Tibial artery (tissue), 4 donors: ENCODE results near the gene TSR3.

Experiments used
- DNase-seq, 2 donors: peaks; one replicate each; pipeline ENCODE4 v3.0.0-alpha.2; 2019
- H3K27ac ChIP-seq, 2 donors: fragments of 200-600 bp; sonication (generic) in 1 of 2; 1 replicate in 1 of 2; 2 replicates in 1 of 2; pipeline ENCODE4 v1.5.1; 2018 to 2019; ENCODE audit warnings: mild to moderate bottlenecking in 1 of 2
- H3K27me3 ChIP-seq, 2 donors: fragments of 200-600 bp; sonication (generic) in 1 of 2; one replicate each; pipeline versions ENCODE4 v1.5.1 to v1.6.0; 2016 to 2019
- H3K36me3 ChIP-seq, 3 donors: fragments of 200-600 bp; sonication (generic) in 2 of 3; one replicate each; pipeline ENCODE4 v1.5.1; 2016 to 2019; ENCODE audit warnings: mild to moderate bottlenecking in 2 of 3
- H3K4me1 ChIP-seq, 4 donors: fragments of 200-600 bp; sonication (generic) in 2 of 4; 1 replicate in 3 of 4; 2 replicates in 1 of 4; pipeline ENCODE4 v1.5.1; 2016 to 2019
- H3K4me3 ChIP-seq, 2 donors: fragments of 200-600 bp; sonication (generic) in 1 of 2; 1 replicate in 1 of 2; 2 replicates in 1 of 2; pipeline ENCODE4 v1.5.1; 2018 to 2019; ENCODE audit warnings: mild to moderate bottlenecking in 2 of 2
- H3K9me3 ChIP-seq, 3 donors: fragments of 200-600 bp; sonication (generic) in 1 of 3; one replicate each; pipeline ENCODE4 v1.5.1; 2016 to 2019
- intact Hi-C: fragments of 100-400 bp; cut with DNase I; formaldehyde crosslinking; loops from one replicate; pipeline ENCODE4 v1.15.0; 2023; ENCODE audit warnings: low total_unique reads
- TF ChIP-seq, protein P1 (sequence below), 2 experiments: fragments of 200-600 bp in 1 of 2; fragments of 450-650 bp in 1 of 2; IDR thresholded peaks; one replicate each; pipeline ENCODE4 v1.5.1; 2017 to 2019; ENCODE audit warnings: antibody characterized with exemption in 2 of 2, mild to moderate bottlenecking in 1 of 2, moderate library complexity in 1 of 2

Gene TSR3

DNA sequence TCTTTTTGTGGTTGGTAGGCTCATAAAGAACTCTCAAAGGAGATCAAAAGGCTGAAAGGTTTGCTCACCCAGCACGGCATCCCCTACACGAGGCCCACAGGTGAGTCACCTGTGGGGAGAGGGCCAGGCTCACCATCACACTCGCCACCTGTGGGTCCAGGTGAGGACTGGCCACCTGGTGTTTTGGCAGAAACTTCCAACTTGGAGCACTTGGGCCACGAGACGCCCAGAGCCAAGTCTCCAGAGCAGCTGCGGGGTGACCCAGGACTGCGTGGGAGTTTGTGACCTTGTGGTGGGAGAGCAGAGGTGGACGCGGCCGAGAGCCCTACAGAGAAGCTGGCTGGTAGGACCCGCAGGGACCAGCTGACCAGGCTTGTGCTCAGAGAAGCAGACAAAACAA, 11.1 kb upstream of the TSR3 start:
- Histone ChIP-seq H3K36me3 (peaks cover 27 to 97% (median 68%) of the 10 kb centered on the region in 3 donors), H3K27me3 (no peaks in the 10 kb centered on the region), H3K27ac (no peak overlapping the region), H3K4me1 (no peaks in the 10 kb centered on the region), H3K9me3 (no peaks in the 10 kb centered on the region), H3K4me3 (no peak overlapping the region)
- DNase-seq, result no peak
- intact Hi-C loops, result no loop called here
- TF ChIP-seq, protein P1, sequence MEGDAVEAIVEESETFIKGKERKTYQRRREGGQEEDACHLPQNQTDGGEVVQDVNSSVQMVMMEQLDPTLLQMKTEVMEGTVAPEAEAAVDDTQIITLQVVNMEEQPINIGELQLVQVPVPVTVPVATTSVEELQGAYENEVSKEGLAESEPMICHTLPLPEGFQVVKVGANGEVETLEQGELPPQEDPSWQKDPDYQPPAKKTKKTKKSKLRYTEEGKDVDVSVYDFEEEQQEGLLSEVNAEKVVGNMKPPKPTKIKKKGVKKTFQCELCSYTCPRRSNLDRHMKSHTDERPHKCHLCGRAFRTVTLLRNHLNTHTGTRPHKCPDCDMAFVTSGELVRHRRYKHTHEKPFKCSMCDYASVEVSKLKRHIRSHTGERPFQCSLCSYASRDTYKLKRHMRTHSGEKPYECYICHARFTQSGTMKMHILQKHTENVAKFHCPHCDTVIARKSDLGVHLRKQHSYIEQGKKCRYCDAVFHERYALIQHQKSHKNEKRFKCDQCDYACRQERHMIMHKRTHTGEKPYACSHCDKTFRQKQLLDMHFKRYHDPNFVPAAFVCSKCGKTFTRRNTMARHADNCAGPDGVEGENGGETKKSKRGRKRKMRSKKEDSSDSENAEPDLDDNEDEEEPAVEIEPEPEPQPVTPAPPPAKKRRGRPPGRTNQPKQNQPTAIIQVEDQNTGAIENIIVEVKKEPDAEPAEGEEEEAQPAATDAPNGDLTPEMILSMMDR (IDR thresholded peaks at IDR 0.05), result no peak

DNA sequence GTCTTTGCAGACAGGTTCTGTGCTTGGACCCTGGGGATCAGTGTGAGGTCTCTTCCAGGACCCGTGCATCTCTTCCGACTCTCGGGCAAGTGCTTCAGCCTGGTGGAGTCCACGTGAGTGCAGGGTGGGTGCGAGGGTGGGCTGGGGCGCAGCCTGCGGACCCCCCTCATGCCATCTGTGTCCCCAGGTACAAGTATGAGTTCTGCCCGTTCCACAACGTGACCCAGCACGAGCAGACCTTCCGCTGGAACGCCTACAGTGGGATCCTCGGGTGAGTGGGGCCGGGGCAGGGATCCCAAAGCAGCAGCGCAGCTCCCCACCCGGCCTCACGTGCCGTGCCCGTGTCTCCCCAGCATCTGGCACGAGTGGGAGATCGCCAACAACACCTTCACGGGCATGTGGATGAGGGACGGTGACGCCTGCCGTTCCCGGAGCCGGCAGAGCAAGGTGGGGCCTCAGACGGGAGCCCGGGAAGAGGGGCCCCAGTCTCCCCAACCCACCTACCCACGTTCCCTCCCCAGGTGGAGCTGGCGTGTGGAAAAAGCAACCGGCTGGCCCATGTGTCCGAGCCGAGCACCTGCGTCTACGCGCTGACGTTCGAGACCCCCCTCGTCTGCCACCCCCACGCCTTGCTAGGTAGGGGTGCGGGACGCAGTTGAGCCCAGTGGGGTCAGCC, 10.1 kb upstream of the TSR3 start:
- Histone ChIP-seq H3K27ac (no peak overlapping the region), H3K4me3 (no peak overlapping the region), H3K27me3 (no peaks in the 10 kb centered on the region), H3K36me3 (peaks cover 25 to 87% (median 59%) of the 10 kb centered on the region in 3 donors), H3K9me3 (no peaks in the 10 kb centered on the region), H3K4me1 (no peaks in the 10 kb centered on the region)
- intact Hi-C loops, result no loop called here
- no peak for DNase-seq
- TF ChIP-seq, protein P1 (IDR thresholded peaks at IDR 0.05), result no peak

DNA sequence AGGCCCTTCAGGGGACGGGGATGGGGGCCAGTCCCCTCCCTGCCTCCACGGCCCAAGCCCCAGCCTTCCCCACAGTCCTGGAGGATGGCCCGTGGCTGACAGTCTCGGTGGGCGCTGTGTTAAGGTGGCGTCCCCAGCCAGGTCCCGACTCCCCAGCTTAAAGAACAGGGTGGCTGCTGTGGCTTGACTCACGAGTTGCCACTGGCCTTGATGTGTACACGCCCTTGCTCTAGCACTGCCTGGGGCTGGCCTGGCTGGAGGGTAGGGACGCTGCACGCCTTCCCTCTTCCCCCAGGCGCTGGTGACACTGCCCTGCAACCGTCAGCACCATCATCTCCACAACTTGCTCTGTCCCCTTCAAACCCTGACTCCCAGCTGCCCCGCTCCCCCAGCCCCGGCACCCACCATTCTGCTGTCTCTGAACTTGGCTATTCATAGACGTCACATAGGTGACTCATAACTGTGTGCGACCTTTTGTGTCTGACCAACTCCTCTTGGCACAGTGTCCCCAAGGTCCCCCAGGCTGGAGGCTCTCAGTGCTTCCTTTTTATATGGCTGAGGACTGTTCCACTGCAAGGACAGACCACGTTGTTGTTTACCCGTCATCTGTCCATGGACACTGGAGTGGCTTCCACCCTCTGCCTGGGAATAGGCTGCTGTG, 6.4 kb upstream of the TSR3 start:
- TF ChIP-seq, protein P1 (IDR thresholded peaks at IDR 0.05), result no peak
- peaks cover 0 to 27% (median 4%) of the 10 kb centered on the region in 4 donors for H3K4me1 ChIP-seq
- H3K36me3 ChIP-seq, result peaks cover 12 to 49% (median 24%) of the 10 kb centered on the region in 3 donors
- no peak overlapping the region for H3K4me3 ChIP-seq
- intact Hi-C loops, result no loop called here
- no peaks in the 10 kb centered on the region for H3K9me3 ChIP-seq
- H3K27me3 ChIP-seq, result no peaks in the 10 kb centered on the region
- H3K27ac ChIP-seq, result no peak overlapping the region
- DNase-seq, result no peak

DNA sequence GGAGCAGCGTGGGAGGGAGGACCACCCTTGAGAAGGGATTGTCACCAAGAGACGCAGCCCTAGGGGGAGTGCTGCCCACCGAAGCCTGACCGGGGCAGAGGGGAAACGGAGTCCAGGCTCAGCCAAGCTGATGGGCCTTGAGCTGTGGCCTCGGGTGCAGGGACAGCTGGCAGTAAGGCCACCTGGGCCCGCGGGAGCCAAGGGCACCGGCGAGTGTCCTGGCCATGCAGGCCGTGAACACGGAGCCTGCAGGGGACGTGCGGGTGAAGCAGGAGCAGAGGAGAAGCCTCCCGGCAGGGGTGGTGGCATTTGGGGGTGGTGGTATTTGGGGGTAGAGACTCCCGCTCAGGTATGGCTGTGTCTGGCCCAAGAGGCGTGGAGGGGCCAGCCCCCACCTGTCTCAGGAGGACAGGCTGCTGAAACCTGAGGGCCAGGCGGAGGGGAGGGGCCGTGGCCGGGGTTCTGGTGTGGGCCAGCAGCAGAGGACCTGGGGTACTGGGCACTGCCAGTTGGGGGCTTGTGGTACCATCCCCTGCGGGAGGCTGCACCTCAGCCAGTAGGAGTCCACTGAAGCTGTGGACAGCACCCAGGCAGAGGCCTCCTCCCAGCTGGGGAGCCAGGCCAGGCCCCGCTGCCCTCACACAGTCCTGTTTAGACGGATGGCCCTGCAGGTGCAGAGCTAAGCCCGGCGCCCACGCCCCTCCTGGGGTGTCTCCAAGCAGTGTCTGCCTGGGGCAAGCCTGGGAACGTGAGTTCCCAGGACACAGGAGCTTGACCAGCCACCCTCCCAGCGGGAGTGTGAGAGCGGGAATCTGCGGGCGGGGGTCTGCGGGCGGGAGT, 4.6 kb upstream of the TSR3 start:
- H3K4me1 ChIP-seq, result peaks cover 0 to 39% (median 14%) of the 10 kb centered on the region in 4 donors
- no peak overlapping the region for H3K4me3 ChIP-seq
- no peaks in the 10 kb centered on the region for H3K9me3 ChIP-seq
- no peak overlapping the region for H3K27ac ChIP-seq
- DNase-seq, result no peak
- peaks cover 0 to 31% (median 7%) of the 10 kb centered on the region in 3 donors for H3K36me3 ChIP-seq
- intact Hi-C loops, result no loop called here
- H3K27me3 ChIP-seq, result no peaks in the 10 kb centered on the region
- TF ChIP-seq, protein P1 (IDR thresholded peaks at IDR 0.05), result no peak

DNA sequence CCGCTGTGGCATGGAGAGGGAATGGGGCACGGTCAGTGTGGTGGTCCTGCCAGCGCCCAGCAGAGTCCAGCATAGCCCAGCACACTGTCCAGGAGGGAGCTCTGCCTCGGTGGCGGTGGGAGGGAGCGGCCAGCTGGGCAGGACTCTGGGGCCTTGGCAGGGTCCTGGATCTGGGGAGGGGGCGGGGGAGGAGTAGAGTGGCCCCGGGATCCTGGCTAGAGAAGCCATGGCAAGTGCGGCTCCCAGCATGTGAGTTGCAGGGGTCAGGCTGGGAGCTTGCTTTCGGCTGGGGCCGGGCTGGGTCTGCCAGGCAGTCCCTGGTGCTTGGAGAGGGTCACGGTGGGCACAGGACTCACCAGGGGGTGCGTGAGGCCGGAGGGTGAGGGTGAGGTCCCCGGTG, 3.9 kb upstream of the TSR3 start:
- intact Hi-C loops, result no loop called here
- no peak overlapping the region for H3K4me3 ChIP-seq

More for the DNA sequence above, 3.9 kb upstream of the TSR3 start:
- no peak overlapping the region for H3K27ac ChIP-seq
- TF ChIP-seq, protein P1 (IDR thresholded peaks at IDR 0.05), result no peak
- no peaks in the 10 kb centered on the region for H3K9me3 ChIP-seq
- no peak for DNase-seq
- peaks cover 0 to 46% (median 20%) of the 10 kb centered on the region in 4 donors for H3K4me1 ChIP-seq
- peaks cover 0 to 26% (median 2%) of the 10 kb centered on the region in 3 donors for H3K36me3 ChIP-seq
- no peaks in the 10 kb centered on the region for H3K27me3 ChIP-seq
